SW 1271 (cell line): Measurements from ENCODE around the gene CNIH4.
"Not testable (repeated sequence)": the region's sequence is repeated elsewhere in the genome, so short reads cannot be mapped to it uniquely, and the experiment has no call there.

Experiments used
- DNase-seq, 2 experiments: peaks; one replicate each; lab custom pipeline; 2025; lab: John Stamatoyannopoulos, UW

CNIH4 gene

DNA sequence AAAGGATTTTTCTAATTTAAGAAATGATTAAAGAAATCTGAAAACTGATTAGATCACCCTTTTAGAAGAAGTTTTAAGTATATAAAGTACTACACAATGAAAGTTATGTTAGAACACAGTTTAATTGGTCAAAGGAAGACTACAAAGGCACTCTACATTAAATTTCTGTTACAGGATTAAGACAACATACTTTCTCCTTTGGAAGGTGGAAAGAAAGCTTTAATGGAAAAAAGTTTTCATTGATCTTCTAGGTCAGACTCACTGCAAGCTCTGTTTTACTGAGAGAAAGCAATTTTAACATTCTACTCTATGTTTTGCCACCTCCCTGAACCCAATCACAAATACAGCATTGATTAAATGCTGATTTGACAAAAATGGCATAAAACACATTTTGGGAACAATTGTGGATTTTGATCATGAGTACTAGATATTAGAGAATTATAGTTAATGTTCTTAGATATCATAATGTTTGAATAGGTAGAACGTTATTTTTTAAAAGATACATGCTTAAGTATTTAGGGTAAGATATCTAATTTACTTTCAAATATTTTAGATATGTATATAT, 45.9 kb downstream of the CNIH4 start:
- DNase-seq: no peak

DNA sequence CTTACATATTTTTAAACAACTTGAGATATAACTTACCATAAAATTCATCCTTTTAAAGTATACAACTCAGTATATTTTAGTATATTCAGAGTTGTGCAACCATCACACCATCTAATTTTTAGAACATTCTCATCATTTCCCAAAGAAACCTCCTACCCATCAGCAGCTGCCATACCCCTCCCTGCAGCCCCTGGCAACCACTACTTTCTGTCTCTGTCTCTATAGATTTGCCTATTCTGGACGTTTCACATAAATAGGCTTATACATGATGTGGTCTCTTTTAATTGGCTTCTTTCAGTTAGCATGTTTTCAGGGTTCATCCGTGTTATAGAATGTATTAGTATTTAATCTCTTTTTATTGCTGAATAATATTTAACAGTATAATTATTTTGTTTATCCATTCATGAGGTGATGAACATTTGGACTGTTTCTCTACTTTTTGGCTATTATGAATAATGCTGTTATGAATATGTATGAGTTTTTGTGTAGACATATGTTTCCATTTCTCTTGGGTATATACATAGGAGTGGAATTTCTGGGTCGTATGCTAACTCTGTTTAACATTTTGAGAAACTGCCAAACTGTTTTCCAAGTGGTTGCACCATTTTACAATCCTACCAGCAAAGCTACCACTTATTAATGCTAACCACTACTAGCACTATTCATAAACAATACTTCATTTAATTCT, 48.4 kb downstream of the CNIH4 start:
- DNase-seq: no peak

DNA sequence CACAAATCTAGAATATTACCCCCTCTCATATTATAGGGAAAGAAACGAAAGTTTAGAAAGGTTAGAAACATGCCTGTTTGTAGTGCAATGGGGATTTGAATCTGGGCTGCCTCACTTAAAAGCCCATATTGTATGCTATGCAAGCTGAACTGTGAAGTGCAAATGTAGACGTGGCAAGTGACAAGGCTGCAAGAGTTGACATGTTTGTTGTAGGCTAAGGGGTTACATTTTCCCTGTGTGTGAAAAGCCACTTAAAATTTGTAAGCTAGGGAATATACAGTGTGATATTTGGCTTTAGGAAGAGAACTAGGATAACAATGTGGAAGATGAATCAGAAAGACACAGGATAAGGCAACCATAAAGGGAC, 48.9 kb downstream of the CNIH4 start:
- DNase-seq: no peak

DNA sequence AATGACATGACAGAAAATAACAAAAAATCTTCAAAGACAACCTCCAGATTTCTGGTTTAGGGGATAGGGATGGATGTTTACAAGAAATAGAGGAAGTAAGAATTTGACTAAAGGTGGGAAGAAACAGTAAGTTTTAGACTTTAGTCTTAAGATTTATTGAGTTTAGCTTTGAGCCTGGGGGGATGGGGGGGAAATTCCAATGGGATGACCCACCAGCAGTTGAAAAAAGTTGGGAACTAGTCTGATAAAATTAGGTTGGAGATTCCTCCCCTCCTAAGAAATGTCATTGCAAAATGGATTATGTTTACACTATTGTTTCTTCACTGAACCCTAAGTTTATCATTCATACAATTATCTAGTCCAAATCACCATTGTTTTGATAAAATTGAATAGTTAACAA, 49.5 kb downstream of the CNIH4 start:
- DNase-seq: no peak

DNA sequence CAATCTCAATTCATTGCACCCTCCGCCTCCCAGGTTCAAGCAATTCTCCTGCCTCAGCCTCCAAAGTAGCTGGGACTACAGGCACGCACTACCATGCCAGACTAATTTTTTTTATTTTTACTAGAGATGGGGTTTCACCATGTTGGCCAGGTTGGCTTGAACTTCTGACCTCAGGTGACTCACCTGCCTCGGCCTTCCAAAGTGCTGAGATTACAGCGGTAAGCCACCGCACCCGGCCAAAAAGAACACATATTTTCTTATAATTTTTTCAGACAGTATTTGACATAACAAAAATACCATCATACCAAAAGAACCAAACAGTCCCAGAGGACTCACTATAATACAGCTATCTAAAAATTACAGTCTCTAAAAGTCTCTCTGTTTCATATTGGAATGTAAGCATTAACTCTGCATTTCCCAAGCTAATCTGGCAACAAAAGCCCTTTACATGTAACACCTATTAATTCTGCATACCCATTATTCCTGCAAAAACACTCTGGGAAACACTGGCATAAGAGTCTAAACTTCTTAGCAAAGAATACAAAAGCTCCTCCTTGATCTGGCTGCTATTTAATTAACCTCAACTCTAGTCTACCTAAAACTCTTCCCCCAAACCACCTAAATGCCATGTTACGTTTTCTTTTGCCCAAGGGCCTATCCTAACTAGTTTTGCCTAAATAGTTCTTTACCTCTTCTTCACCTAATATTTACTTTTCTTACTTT, 51.1 kb downstream of the CNIH4 start:
- DNase-seq: no peak

DNA sequence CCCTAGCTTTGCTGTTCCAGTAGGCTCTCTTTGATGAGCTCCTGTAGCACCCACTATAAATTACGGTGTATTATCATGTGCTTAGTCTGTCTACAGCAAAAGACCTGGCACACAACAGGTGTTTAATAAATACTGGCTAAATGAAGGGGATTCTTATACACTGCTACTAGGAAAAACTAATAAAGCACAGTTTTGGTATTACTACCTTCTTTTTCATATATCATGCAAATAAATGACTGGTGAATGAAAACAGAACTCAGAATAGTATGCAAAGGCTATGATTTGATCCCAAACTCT, 51.6 kb downstream of the CNIH4 start:
- DNase-seq: no peak

DNA sequence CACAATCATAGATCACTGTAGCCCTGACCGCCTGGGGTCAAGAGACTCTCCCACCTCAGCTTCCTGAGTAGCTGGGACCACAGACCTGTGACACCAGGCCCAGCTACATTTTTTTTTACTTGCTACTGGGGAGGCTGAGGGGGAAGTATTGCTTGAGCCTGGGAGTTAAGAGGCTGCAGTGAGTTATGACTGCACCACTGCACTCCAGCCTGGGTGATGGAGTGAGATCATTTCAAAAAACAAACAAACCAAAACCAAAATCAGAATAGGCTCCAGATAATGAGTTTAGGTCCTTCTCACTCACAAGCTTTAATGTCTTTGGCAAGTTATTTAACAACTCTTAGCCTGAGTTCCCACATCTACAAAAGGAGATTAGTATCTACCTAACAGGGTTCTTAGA, 55.1 kb downstream of the CNIH4 start:
- DNase-seq: no peak

DNA sequence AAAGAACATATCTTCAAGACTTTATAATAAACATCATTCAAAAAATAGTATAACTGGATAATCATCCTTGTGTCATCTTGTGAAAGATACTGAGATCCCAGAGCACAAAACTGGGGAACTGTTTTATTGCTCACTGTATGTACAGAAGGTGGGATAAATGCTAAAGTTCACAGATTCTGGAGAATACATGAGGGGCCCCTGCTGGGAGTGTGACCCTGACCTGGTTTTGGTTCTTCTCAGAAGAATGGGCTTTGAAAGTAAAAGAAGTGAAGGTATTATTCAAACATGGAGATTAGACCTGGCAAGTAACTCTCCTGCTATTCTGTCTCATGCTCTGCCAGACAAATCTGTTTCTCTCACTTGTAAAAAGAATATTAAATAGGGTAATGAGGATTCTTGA, 63.4 kb downstream of the CNIH4 start:
- no peak for DNase-seq

DNA sequence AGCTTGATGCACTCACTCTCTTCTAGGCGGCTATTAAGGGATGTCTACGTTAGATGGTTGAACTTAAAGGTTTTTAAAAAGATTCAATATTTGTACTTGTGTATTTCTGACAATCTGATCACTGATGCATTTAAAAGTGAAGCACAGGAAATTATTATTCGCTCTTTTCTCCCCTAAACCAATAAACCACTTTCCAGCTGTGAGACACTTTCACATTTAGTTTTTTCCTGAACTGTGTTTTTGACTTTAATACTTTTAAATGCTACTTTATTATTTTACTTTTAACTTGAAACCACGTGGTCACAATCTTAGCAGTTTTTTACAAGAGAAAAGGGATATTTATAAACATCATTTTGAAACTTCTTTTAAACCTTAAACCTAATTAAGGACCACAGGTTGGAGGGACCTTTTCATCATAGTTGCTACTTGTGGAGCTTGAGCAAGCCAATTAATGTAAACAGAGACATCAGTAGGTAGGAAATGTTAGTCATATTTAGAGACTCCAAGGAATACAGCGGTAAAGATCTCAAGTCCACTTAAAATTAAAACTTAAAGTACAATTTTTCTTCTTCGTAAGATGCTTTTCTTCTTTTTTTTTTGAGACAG, 68.7 kb downstream of the CNIH4 start:
- DNase-seq: no peak

DNA sequence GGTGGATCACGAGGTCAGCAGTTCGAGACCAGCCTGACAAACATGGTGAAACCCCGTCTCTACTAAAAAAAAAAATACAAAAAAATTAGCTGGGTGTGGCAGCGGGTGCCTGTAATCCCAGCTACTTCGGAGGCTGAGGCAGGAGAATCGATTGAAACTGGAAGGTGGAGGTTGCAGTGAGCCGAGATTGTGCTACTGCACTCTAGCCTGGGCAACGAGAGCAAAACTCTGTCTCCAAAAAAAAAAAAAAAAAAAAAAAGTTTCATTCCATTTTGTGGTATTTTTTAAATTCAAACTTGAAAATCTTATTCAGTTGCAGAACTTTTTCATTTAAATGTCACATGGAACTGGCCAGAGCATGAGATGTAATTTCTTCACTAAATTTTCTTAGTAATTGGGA, 70.2 kb downstream of the CNIH4 start:
- DNase-seq: not testable (repeated sequence)

DNA sequence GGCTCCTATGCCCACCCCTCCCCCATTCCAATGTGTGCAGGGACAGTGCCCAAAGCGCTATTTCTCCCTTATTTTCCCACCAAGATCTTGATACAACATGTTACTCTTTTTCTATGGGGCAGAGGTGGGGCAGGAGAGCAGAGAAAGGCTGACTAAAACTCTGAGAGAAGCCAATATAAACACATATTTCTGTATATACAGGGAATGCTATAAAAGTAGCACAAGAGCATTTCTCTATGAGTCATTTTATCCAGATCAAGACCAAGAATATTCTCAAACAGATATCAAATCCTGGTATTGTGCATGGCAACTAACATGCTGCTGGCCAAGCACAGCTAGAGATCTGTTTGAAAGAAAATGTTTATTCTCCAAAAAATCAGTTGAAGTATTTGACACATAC, 70.7 kb downstream of the CNIH4 start:
- DNase-seq: no peak

DNA sequence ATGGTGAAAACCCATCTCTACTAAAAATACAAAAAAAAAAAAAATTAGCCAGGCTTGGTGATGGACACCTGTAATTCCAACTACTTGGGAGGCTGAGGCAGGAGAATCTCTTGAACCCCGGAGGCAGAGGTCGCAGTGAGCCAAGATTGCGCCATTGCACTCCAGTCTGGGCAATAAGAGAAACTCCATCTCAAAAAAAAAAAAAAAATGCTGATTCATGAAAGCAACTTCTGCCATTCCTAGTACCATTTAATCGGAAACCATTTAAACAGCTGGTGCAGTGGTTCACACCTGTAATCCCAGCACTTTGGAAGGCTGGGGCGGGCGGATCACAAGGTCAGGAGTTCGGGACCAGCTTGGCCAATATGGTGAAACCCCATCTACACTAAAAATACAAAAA, 72.0 kb downstream of the CNIH4 start:
- not testable (repeated sequence) for DNase-seq
